Measurements from ENCODE around the gene SPSB1.
A peak's percentile ranks its signal among the peaks of the same experiment; 100 is the strongest.

Gene SPSB1

GRCh38 chr1:9265037-9265436 lies 27.7 kb upstream of the SPSB1 start:
- DNase-seq (ENCODE audit: insufficient read length, low spot score): no peak
- TF ChIP-seq POLR2A (IDR thresholded peaks at IDR 0.05; ENCODE audit: low read depth, low read length): no peak
- no peak for FAIRE-seq

- no peak for FAIRE-seq
- TF ChIP-seq POLR2A (IDR thresholded peaks at IDR 0.05; ENCODE audit: low read depth, low read length): no peak
- no peak for DNase-seq (ENCODE audit: insufficient read length, low spot score)
Measured at GRCh38 chr1:9265968-9266367, 26.7 kb upstream of the SPSB1 start.

- no peak for FAIRE-seq
- DNase-seq (ENCODE audit: insufficient read length, low spot score): no peak
- TF ChIP-seq POLR2A (IDR thresholded peaks at IDR 0.05; ENCODE audit: low read depth, low read length): no peak
Measured at GRCh38 chr1:9267352-9267686, 25.4 kb upstream of the SPSB1 start.

- DNase-seq (ENCODE audit: insufficient read length, low spot score): no peak
- TF ChIP-seq POLR2A (IDR thresholded peaks at IDR 0.05; ENCODE audit: low read depth, low read length): no peak
- no peak for FAIRE-seq
Measured at GRCh38 chr1:9267827-9268581, 24.7 kb upstream of the SPSB1 start.

- TF ChIP-seq POLR2A (IDR thresholded peaks at IDR 0.05; ENCODE audit: low read depth, low read length): no peak
- no peak for DNase-seq (ENCODE audit: insufficient read length, low spot score)
Measured at GRCh38 chr1:9269078-9269501, 23.6 kb upstream of the SPSB1 start.

GRCh38 chr1:9269721-9270120 lies 23.0 kb upstream of the SPSB1 start:
- FAIRE-seq (no peak), DNase-seq (ENCODE audit: insufficient read length, low spot score) (no peak)
- TF ChIP-seq POLR2A (IDR thresholded peaks at IDR 0.05; ENCODE audit: low read depth, low read length): no peak

More at GRCh38 chr1:9269078-9269501, 23.6 kb upstream of the SPSB1 start:
- no peak for FAIRE-seq

- DNase-seq (ENCODE audit: insufficient read length, low spot score) (no peak), FAIRE-seq (no peak)
- TF ChIP-seq POLR2A (IDR thresholded peaks at IDR 0.05; ENCODE audit: low read depth, low read length): no peak
Measured at GRCh38 chr1:9270290-9270883, 22.3 kb upstream of the SPSB1 start.

GRCh38 chr1:9271283-9271682 lies 21.4 kb upstream of the SPSB1 start:
- DNase-seq (ENCODE audit: insufficient read length, low spot score) (no peak), FAIRE-seq (no peak)
- TF ChIP-seq POLR2A (IDR thresholded peaks at IDR 0.05; ENCODE audit: low read depth, low read length): no peak

GRCh38 chr1:9271861-9272595 lies 20.7 kb upstream of the SPSB1 start:
- no peak for TF ChIP-seq POLR2A (IDR thresholded peaks at IDR 0.05; ENCODE audit: low read depth, low read length)
- DNase-seq (ENCODE audit: insufficient read length, low spot score) (no peak), FAIRE-seq (no peak)

GRCh38 chr1:9273177-9273576 lies 19.5 kb upstream of the SPSB1 start:
- DNase-seq (ENCODE audit: insufficient read length, low spot score) (no peak), FAIRE-seq (no peak)
- TF ChIP-seq POLR2A (IDR thresholded peaks at IDR 0.05; ENCODE audit: low read depth, low read length): no peak

GRCh38 chr1:9275161-9275560 lies 17.5 kb upstream of the SPSB1 start:
- no peak for TF ChIP-seq POLR2A (IDR thresholded peaks at IDR 0.05; ENCODE audit: low read depth, low read length)
- no peak for DNase-seq (ENCODE audit: insufficient read length, low spot score)
- no peak for FAIRE-seq

GRCh38 chr1:9275567-9276034 lies 17.1 kb upstream of the SPSB1 start:
- FAIRE-seq (peak; percentile 95), DNase-seq (ENCODE audit: insufficient read length, low spot score) (peak; percentile 77)
- no peak for TF ChIP-seq POLR2A (IDR thresholded peaks at IDR 0.05; ENCODE audit: low read depth, low read length)

GRCh38 chr1:9278116-9278515 lies 14.6 kb upstream of the SPSB1 start:
- TF ChIP-seq POLR2A (IDR thresholded peaks at IDR 0.05; ENCODE audit: low read depth, low read length): no peak
- DNase-seq (ENCODE audit: insufficient read length, low spot score) (no peak), FAIRE-seq (no peak)

- FAIRE-seq: no peak
- no peak for DNase-seq (ENCODE audit: insufficient read length, low spot score)
- no peak for TF ChIP-seq POLR2A (IDR thresholded peaks at IDR 0.05; ENCODE audit: low read depth, low read length)
Measured at GRCh38 chr1:9278585-9279153, 14.0 kb upstream of the SPSB1 start.

Measured in H54 (cell line).